Stimulated activated effector memory CD8-positive, alpha-beta T cell treated with anti-CD3 and anti-CD28 coated beads, Interleukin-12 subunit alpha, Interleukin-12 subunit beta, amount 100 ng/mL, for 72 hours (primary cell): Measurements from ENCODE around the gene DDC.

Source experiments
- ATAC-seq: fragments of 150-1000 bp; cut with Tn5 transposase; 2 replicates; pipeline ENCODE4 v1.10.0; 2021
- DNase-seq, 2 donors: peaks; one replicate each; pipeline ENCODE4 v3.0.0; 2021 to 2022; ENCODE audit warnings: low spot score in 2 of 2
- H3K27ac Mint-ChIP-seq: one replicate; pipeline ENCODE4 v1.8.0; 2022; ENCODE audit warnings: mild to moderate bottlenecking, mixed read lengths
- H3K36me3 Mint-ChIP-seq: one replicate; pipeline ENCODE4 v1.8.0; 2022; ENCODE audit warnings: mild to moderate bottlenecking, mixed read lengths
- H3K4me1 Mint-ChIP-seq: one replicate; pipeline ENCODE4 v1.8.0; 2022; ENCODE audit warnings: mixed read lengths
- H3K4me3 Mint-ChIP-seq: one replicate; pipeline ENCODE4 v1.8.0; 2022; ENCODE audit warnings: mild to moderate bottlenecking, mixed read lengths
- H3K9me3 Mint-ChIP-seq: one replicate; pipeline ENCODE4 v1.8.0; 2022; ENCODE audit warnings: mixed read lengths

DDC gene

DNA sequence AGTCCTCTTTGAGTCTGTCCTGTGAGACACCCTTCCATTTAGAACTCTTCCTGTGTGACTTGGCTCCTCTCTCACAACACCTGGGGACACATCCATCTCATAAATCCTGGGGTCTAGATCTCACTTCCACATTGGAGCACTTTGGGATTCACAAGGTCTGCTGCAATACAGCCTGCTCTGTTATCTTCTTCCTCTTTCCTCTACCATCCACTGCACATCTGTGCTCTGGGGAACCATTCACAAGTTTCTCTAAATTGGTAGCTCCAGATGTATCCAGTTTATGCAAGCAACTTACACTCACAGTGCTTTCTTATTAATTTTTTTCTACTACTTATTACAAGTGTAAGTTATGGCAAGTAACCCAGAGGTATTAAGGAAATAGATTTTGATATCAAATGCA is 109.5 kb downstream of the DDC start:
- DNase-seq (peak in 1 of 2 donors; percentile 38), ATAC-seq (no peak)
- no peak overlapping the region for H3K4me3 Mint-ChIP-seq
- H3K4me1 Mint-ChIP-seq = peaks cover 6% of the 10 kb centered on the region
- H3K36me3 Mint-ChIP-seq = no peaks in the 10 kb centered on the region
- no peaks in the 10 kb centered on the region for H3K9me3 Mint-ChIP-seq
- no peak overlapping the region for H3K27ac Mint-ChIP-seq

GRCh38 chr7:50454968-50455367 is 110.2 kb downstream of the DDC start:
- no peaks in the 10 kb centered on the region for H3K36me3 Mint-ChIP-seq
- H3K4me1 Mint-ChIP-seq = peaks cover 10% of the 10 kb centered on the region
- H3K27ac Mint-ChIP-seq = no peak overlapping the region
- DNase-seq = peak in 1 of 2 donors; percentile 38
- H3K4me3 Mint-ChIP-seq = no peak overlapping the region
- ATAC-seq = no peak
- H3K9me3 Mint-ChIP-seq = no peaks in the 10 kb centered on the region

- DNase-seq (peak in 1 of 2 donors; percentile 64), ATAC-seq (peak; percentile 3)
- peaks cover 33% of the 10 kb centered on the region for H3K4me1 Mint-ChIP-seq
- peak overlapping the region; percentile 95 for H3K27ac Mint-ChIP-seq
- H3K9me3 Mint-ChIP-seq = no peaks in the 10 kb centered on the region
- H3K4me3 Mint-ChIP-seq = peak overlapping the region; percentile 91
- peaks cover 26% of the 10 kb centered on the region for H3K36me3 Mint-ChIP-seq
These were observed 114.6 kb downstream of the DDC start for GRCh38 chr7:50450590-50451032.

- Mint-ChIP-seq H3K4me3 (peak within 1 kb of the TSS; percentile 91), H3K4me1 (peaks cover 36% of the 10 kb centered on the region), H3K27ac (peak within 1 kb of the TSS; percentile 95), H3K36me3 (peaks cover 32% of the 10 kb centered on the region), H3K9me3 (no peaks in the 10 kb centered on the region)
- ATAC-seq (peak; percentile 92), DNase-seq (peak; percentile 72 to 89)
These were observed 115.2 kb downstream of the DDC start, which contains the start of gene FIGNL1 for GRCh38 chr7:50449881-50450589. FIGNL1 (minus strand) TSS chr7:50450350; CDS start chr7:50447287, 3,063 bp downstream.

GRCh38 chr7:50449501-50449880 is 115.7 kb downstream of the DDC start:
- DNase-seq (no peak), ATAC-seq (no peak)
- Mint-ChIP-seq H3K9me3 (no peaks in the 10 kb centered on the region), H3K4me1 (peaks cover 36% of the 10 kb centered on the region), H3K36me3 (peaks cover 37% of the 10 kb centered on the region), H3K4me3 (peak overlapping the region; percentile 91), H3K27ac (peak overlapping the region; percentile 95)

- Mint-ChIP-seq H3K27ac (peak overlapping the region; percentile 1), H3K4me1 (peaks cover 41% of the 10 kb centered on the region), H3K36me3 (peaks cover 44% of the 10 kb centered on the region), H3K4me3 (peak overlapping the region; percentile 91), H3K9me3 (no peaks in the 10 kb centered on the region)
- ATAC-seq (peak; percentile 66), DNase-seq (no peak)
These were observed 116.4 kb downstream of the DDC start for GRCh38 chr7:50448823-50449222.

GRCh38 chr7:50446542-50446960 is 118.7 kb downstream of the DDC start:
- H3K4me3 Mint-ChIP-seq = no peak overlapping the region
- peak; percentile 25 for ATAC-seq

GRCh38 chr7:50436133-50436806 is 128.9 kb downstream of the DDC start:
- Mint-ChIP-seq H3K4me1 (peaks cover 3% of the 10 kb centered on the region), H3K36me3 (peaks cover 31% of the 10 kb centered on the region), H3K4me3 (no peak overlapping the region), H3K27ac (no peak overlapping the region), H3K9me3 (no peaks in the 10 kb centered on the region)
- ATAC-seq (no peak), DNase-seq (peak in 1 of 2 donors; percentile 34)

More at GRCh38 chr7:50446542-50446960, 118.7 kb downstream of the DDC start:
- Mint-ChIP-seq H3K4me1 (peaks cover 46% of the 10 kb centered on the region), H3K27ac (peak overlapping the region; percentile 15), H3K36me3 (peaks cover 67% of the 10 kb centered on the region), H3K9me3 (no peaks in the 10 kb centered on the region)
- peak in 1 of 2 donors; percentile 54 for DNase-seq

DNA sequence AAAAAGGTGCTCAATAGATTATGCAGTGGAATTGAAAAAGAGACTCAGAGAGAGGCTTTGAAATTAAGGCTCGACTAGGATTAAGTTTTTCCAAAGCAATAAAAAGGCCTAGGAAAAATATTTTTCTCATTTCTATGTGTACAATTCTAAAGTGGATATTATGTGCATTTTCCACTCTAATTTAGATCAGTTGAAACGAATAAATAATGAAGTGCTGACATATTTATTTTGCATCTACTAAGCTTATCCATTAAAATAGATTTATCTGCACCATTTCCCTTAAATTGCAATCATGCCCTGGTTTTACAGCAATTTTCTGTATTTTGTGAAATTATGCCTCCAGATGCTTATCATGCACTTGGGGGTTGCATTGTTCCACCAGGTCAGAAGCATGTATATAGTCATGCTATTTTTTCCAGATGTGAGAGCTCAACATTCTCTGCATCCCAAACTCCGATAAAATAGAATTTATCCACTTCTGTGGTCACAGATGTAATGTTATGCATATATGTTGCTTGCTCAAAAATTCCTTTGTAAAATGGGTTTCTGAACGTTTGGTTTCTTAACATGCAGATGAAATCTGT is 133.4 kb downstream of the DDC start:
- no peaks in the 10 kb centered on the region for H3K36me3 Mint-ChIP-seq
- no peak for ATAC-seq

DNA sequence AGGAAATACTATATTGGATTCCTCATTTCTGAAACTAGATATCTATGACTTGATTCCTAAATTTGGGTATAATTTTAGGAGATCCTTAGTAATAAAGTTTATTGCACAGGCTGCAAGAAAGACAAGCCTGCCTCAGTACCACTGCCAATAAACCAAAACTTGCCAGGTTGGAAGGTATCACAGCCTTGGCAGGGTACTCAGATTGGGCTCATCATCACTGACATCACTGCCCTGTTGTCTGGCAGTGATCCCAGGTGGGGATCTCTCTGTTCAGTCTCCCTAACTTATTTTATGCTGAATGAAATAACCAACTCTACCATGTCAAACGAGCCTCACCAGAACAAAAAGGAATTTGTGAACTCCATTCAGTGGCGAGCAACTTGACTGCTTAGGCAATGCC is 133.9 kb downstream of the DDC start:
- Mint-ChIP-seq H3K4me3 (no peak overlapping the region), H3K27ac (no peak overlapping the region), H3K9me3 (no peaks in the 10 kb centered on the region), H3K36me3 (no peaks in the 10 kb centered on the region), H3K4me1 (no peaks in the 10 kb centered on the region)
- ATAC-seq = no peak
- DNase-seq = no peak

More for the DNA sequence above, 133.4 kb downstream of the DDC start:
- H3K4me1 Mint-ChIP-seq = no peaks in the 10 kb centered on the region
- DNase-seq = no peak
- no peak overlapping the region for H3K4me3 Mint-ChIP-seq
- H3K27ac Mint-ChIP-seq = no peak overlapping the region
- H3K9me3 Mint-ChIP-seq = no peaks in the 10 kb centered on the region

- no peaks in the 10 kb centered on the region for H3K4me1 Mint-ChIP-seq
These were observed 136.3 kb downstream of the DDC start for GRCh38 chr7:50428911-50429310.

GRCh38 chr7:50427518-50427917 is 137.7 kb downstream of the DDC start:
- no peak overlapping the region for H3K27ac Mint-ChIP-seq
- H3K9me3 Mint-ChIP-seq = no peaks in the 10 kb centered on the region
- H3K4me1 Mint-ChIP-seq = no peaks in the 10 kb centered on the region
- DNase-seq (no peak), ATAC-seq (no peak)
- H3K36me3 Mint-ChIP-seq = no peaks in the 10 kb centered on the region
- no peak overlapping the region for H3K4me3 Mint-ChIP-seq

More at GRCh38 chr7:50428911-50429310, 136.3 kb downstream of the DDC start:
- no peaks in the 10 kb centered on the region for H3K36me3 Mint-ChIP-seq
- no peaks in the 10 kb centered on the region for H3K9me3 Mint-ChIP-seq
- no peak for DNase-seq
- H3K27ac Mint-ChIP-seq = no peak overlapping the region
- H3K4me3 Mint-ChIP-seq = no peak overlapping the region
- no peak for ATAC-seq

GRCh38 chr7:50426280-50427045 is 138.7 kb downstream of the DDC start:
- Mint-ChIP-seq H3K36me3 (no peaks in the 10 kb centered on the region), H3K4me1 (no peaks in the 10 kb centered on the region), H3K9me3 (no peaks in the 10 kb centered on the region), H3K27ac (no peak overlapping the region), H3K4me3 (no peak overlapping the region)
- DNase-seq (no peak), ATAC-seq (no peak)

DNA sequence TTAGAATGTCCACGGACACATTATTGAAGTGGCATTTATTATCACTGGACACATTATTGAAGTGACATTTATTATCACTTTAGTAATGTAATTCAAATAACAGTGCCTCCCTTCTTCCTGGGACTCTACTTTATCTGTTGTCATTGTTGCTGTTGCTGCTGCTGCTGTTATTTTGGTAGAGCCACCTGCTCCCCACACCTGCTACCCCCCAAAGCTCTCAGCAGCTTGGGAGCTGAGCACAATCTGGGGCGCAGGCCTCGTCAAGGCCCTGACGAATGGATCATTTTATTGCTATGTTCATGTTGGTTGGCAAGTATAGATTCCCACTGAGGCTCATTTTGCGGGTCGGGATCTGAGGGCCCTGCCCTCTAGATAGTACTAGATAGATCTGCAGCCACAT is 139.9 kb downstream of the DDC start:
- no peaks in the 10 kb centered on the region for H3K36me3 Mint-ChIP-seq

DNA sequence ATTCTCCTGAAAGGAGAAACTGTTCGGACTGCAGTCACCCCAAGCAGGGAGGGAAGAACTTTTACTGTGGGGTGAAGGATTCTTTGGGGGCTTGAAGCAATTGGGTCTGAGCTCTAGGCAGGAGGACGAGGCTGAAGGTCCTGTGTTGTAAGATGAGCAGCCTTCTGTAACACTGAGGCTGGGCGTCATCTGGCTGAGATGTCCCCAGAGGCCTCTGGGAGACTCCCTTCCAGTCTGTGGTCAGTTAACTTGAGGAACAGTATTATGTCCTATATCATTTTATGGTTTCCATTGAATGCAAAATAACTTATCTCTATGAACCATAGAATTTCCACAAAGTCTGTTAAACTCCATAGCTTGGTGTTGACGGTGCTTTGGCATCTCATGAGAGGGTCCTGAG is 141.3 kb downstream of the DDC start:
- Mint-ChIP-seq H3K27ac (no peak overlapping the region), H3K36me3 (no peaks in the 10 kb centered on the region), H3K9me3 (no peaks in the 10 kb centered on the region), H3K4me3 (no peak overlapping the region), H3K4me1 (no peaks in the 10 kb centered on the region)
- ATAC-seq (no peak), DNase-seq (no peak)

More for the DNA sequence above, 139.9 kb downstream of the DDC start:
- Mint-ChIP-seq H3K4me1 (no peaks in the 10 kb centered on the region), H3K27ac (no peak overlapping the region), H3K9me3 (no peaks in the 10 kb centered on the region), H3K4me3 (no peak overlapping the region)
- ATAC-seq (no peak), DNase-seq (no peak)
